IPS DF 6.9 (cell line): ENCODE measurements around the gene REPS1.

Experiments
- DNase-seq: peaks from one replicate; pipeline ENCODE4 v3.0.0-alpha.2; 2013; ENCODE audit warnings: low read depth, low spot score
- H3K27ac ChIP-seq: one replicate; pipeline ENCODE4 v1.5.1; 2013; ENCODE audit warnings: low read length, control low read depth
- H3K27me3 ChIP-seq: 2 replicates; pipeline ENCODE4 v1.6.1; 2013; ENCODE audit warnings: mild to moderate bottlenecking, low read length; ENCODE audit not compliant: control insufficient read depth, insufficient read depth
- H3K36me3 ChIP-seq: 2 replicates; pipeline ENCODE4 v1.6.1; 2013; ENCODE audit warnings: low read length; ENCODE audit not compliant: control insufficient read depth, insufficient read depth
- H3K4me1 ChIP-seq: 2 replicates; pipeline ENCODE4 v1.6.1; 2013; ENCODE audit warnings: low read length; ENCODE audit not compliant: control insufficient read depth, insufficient read depth
- H3K4me3 ChIP-seq: 2 replicates; pipeline ENCODE4 v1.5.1; 2013; ENCODE audit warnings: mild to moderate bottlenecking, low read length
- H3K9me3 ChIP-seq: 2 replicates; pipeline ENCODE4 v1.6.1; 2013; ENCODE audit warnings: low read length, inconsistent platforms; ENCODE audit not compliant: control insufficient read depth, insufficient read depth
- WGBS: extraction: QIAGEN DNeasy Blood & Tissue Kit; methylation state at CpG from one replicate; pipeline ENCODE4 v1.1.7; 2013; ENCODE audit warnings: mixed read lengths, missing lambda C conversion rate; ENCODE audit not compliant: insufficient read length, insufficient coverage; 5-methylcytosine and 5-hydroxymethylcytosine counted together

REPS1 gene

DNA sequence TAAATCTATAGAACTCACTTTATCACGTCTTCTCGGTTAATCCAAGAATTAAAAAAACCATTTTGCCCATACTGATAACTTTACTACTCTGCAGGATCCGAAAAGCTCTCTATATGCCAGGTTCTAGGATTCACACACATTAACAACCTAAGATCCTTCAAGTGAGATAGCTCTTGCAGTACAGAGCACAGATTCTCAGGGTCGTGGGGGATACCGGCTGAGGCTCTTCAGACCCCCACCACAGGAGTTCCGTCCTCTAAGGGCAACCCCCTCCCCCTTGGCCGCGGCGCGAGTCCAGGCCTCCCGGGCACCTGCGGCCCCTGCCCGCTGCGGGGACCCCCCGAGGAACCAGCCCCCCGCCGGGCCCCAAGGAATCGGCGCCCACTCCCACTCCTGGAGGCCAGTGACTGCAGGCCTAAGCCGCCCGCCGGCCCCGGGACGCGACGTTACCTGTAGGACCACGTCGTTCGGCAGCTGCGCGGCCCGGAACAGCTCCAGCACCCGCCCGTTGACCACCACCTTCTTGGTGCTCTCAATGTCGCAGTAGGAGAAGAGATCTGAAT is 892 bp downstream of the REPS1 start:
- Histone ChIP-seq H3K27ac (no peak overlapping the region), H3K4me1 (no peaks in the 10 kb centered on the region), H3K9me3 (no peaks in the 10 kb centered on the region), H3K27me3 (no peaks in the 10 kb centered on the region), H3K4me3 (peak overlapping the region; percentile 94), H3K36me3 (no peaks in the 10 kb centered on the region)
- no CpG with 5 or more reads among the region's 35 CpGs for WGBS
- DNase-seq: no peak

DNA sequence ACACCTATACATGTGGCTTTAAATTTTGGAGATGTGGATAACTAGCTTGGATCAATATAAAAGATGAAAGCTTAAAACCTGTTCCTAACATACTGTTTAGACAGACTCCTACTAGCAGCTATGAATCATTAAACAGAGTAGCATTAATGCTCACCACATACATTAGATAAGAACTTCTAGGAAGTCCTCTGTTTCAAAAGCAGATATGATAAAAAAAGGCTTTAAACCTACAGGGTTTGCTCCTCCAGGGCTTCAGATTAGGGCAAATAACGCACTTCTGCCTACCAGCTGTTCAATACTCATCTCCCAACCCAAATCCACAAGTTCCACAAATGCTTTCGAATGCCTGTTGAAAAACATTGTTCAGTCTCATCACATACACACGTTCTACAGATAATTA is 1.5 kb downstream of the REPS1 start:
- DNase-seq: no peak
- H3K9me3 ChIP-seq: no peaks in the 10 kb centered on the region
- no CpG with 5 or more reads among the region's 3 CpGs for WGBS
- H3K4me3 ChIP-seq: peak overlapping the region; percentile 94; the same call in 1 of the 2 replicates
- no peaks in the 10 kb centered on the region for H3K27me3 ChIP-seq
- no peak overlapping the region for H3K27ac ChIP-seq
- no peaks in the 10 kb centered on the region for H3K36me3 ChIP-seq
- no peaks in the 10 kb centered on the region for H3K4me1 ChIP-seq

DNA sequence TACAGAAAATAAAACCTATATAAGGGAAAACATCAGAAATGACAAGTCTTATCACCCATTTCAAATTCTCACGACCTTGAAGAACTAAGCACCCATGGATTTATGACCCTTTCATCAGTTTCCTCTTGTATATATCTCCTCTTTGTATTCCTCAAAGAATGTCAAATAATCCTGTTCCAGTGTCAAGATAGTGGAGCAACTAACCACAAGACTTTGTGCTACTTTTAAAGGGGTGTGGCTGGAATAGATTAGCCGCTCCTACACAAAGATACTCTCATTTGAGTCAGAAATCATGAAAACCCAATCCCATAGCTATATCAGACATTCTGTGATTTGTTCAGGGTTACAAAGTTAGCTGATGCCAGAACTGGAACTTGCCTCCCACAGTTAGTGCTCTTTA is 6.6 kb downstream of the REPS1 start:
- Histone ChIP-seq H3K4me3 (no peak overlapping the region), H3K9me3 (no peaks in the 10 kb centered on the region), H3K27me3 (no peaks in the 10 kb centered on the region), H3K36me3 (no peaks in the 10 kb centered on the region), H3K27ac (no peak overlapping the region), H3K4me1 (0 out of 2 replicates have a peak, but pooled peaks cover 2% of the 10 kb centered on the region)
- no peak for DNase-seq
- WGBS: no CpG with 5 or more reads among the region's 2 CpGs

DNA sequence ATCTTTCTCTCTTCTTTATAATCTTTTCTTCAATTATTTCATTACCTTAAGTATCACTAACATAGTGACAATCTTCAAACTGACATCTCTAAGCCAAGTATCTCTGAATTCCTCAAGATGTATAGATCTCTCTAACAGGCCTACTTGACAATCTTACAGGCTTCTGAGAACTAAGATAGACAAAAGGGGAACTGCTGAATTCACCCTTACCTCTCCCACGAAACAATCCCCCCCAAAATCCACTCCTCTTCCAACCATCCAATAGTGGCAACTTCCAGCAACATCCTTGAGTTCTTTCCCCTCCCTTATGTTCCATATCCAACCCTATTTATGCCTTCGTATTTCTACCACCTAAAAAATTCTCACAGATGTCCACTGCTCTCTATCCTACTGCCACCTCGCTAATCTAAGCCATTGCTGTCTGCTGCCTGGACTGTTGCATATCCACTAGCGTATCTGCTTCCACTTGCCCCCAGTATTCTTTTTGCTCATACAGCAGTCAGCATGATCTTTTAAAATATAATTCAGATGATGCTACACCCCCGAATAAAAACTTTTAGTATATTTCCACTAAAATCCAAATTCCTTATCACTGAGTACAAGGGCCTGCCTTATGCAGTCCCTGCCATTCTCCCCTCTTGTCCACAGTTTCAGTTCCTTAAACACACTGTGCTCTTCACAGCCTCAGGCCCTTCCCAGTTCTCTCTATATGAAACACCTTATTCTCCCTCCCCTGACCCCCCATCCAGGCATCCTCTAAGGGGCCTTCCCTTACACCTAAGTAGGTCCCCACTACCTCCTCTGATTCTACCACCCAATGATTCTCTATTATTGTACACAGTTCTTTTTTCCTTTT is 8.0 kb downstream of the REPS1 start:
- 100% methylated on average over 2 of the region's 5 CpGs for WGBS
- H3K27ac ChIP-seq: no peak overlapping the region

DNA sequence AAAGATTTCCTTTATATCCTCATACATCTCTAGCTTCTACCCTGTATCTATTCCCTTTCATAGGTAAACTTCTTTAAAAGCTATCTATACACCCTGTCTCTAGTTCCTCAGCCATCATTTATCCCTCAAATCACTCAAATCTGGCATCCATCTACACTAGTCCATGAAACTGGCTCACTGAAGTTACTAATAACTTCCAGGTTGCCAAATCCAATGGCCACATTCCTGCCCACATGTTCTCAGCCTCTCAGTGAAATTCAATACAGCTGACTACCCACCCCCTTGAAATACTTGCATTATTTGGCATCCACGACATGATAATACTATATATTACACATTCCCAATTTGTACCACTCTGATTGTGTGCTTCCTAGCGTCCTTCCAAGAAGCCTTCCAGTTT is 8.7 kb downstream of the REPS1 start:
- Histone ChIP-seq H3K36me3 (no peaks in the 10 kb centered on the region), H3K4me1 (peaks cover 2% of the 10 kb centered on the region; the same call in 1 of the 2 replicates), H3K27me3 (no peaks in the 10 kb centered on the region), H3K9me3 (no peaks in the 10 kb centered on the region), H3K27ac (no peak overlapping the region), H3K4me3 (no peak overlapping the region)
- WGBS: no CpG with 5 or more reads among the region's 2 CpGs
- DNase-seq: no peak

More for the DNA sequence above, 8.0 kb downstream of the REPS1 start:
- Histone ChIP-seq H3K9me3 (no peaks in the 10 kb centered on the region), H3K36me3 (no peaks in the 10 kb centered on the region), H3K27me3 (no peaks in the 10 kb centered on the region), H3K4me1 (0 out of 2 replicates have a peak, but pooled peaks cover 2% of the 10 kb centered on the region), H3K4me3 (no peak overlapping the region)
- DNase-seq: no peak

DNA sequence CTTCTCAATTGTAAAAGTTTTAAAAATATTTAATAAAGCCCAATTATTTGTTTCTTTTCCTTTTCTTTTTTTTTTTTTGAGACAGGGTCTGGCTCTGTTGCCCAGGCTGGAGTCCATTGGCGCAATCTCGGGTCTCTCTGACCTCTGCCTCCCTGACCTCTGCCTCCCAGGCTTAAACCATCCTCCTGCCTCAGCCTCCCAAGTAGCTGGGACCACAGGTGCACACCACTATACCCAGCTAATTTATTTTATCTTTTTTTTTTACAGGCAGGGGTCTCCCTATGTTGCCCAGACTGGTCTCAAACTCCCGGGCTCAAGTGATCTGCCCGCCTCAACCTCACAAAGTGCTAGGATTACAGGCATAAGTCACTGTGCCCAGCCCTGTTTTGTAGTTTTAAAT is 9.8 kb downstream of the REPS1 start:
- Histone ChIP-seq H3K27ac (no peak overlapping the region), H3K36me3 (no peaks in the 10 kb centered on the region), H3K4me1 (peaks cover 2% of the 10 kb centered on the region; the same call in 1 of the 2 replicates), H3K27me3 (no peaks in the 10 kb centered on the region), H3K9me3 (no peaks in the 10 kb centered on the region), H3K4me3 (no peak overlapping the region)
- WGBS: no CpG with 5 or more reads among the region's 4 CpGs
- DNase-seq: no peak

DNA sequence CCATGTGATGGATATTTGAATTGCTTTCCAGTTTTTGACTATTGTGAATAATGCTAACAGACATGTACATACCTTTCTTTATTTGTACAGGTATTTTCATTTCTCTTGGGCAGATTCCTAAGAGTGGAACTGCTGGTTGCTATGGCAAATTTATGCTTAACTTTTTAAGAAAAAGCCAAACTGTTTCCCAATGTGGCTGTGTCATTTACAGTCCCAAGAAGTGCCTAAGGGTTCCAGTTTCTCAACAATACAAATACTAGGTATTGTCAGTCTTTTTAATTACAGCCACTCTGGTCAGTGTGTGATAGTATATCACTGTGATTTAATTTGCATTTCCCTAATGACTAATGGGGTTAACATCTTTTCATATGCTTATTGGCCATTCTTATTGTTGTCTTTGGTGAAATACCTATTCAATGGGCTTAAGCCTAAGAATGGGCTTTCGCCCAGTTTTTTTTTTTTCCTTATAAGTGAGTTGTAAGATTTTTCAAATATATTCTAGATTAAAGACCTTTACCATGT is 10.3 kb downstream of the REPS1 start:
- Histone ChIP-seq H3K9me3 (no peaks in the 10 kb centered on the region), H3K36me3 (no peaks in the 10 kb centered on the region), H3K27me3 (no peaks in the 10 kb centered on the region), H3K4me3 (no peak overlapping the region), H3K4me1 (peaks cover 2% of the 10 kb centered on the region; the same call in 1 of the 2 replicates), H3K27ac (no peak overlapping the region)
- no CpG with 5 or more reads among the region's 1 CpG for WGBS
- no peak for DNase-seq

DNA sequence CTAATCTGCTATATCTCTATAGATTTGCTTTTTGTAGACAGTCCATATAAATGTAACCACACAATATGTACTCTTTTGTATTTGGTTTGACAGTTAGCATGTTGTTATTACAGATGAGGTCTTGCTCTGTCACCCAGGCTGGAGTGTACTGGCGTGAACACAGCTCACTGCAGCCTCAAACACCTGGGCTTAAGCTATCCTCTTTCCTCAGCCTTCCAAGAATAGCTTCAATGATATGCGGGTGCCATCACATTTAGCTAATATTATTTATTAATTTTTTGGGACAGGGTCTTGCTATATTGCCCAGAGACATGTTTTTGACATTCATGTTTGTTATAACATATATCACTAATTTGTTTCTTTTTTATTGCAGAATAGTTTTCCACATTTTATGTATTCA is 10.8 kb downstream of the REPS1 start:
- DNase-seq: no peak
- H3K9me3 ChIP-seq: no peaks in the 10 kb centered on the region
- no peak overlapping the region for H3K4me3 ChIP-seq
- H3K36me3 ChIP-seq: no peaks in the 10 kb centered on the region
- no peaks in the 10 kb centered on the region for H3K27me3 ChIP-seq
- peaks cover 2% of the 10 kb centered on the region; the same call in 1 of the 2 replicates for H3K4me1 ChIP-seq
- WGBS: no CpG with 5 or more reads among the region's 2 CpGs
- H3K27ac ChIP-seq: no peak overlapping the region

DNA sequence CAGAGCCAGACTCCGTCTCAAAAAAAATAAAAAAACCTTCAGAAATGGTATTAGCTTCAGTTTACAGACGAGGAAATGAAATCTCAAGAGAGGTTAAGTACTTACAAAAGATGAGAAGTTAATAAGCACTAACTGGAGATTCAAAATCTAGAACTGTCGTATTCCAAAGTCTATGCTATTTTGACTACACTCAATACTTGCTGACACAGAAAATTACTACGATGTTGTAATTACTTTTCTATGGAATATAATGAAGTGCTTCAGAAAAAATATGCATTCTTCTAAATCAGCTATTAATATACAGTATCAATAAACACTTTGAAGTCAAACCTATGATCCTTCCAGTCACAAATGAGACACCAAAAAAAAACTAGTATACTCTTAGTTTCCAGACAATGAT is 12.2 kb downstream of the REPS1 start:
- no peaks in the 10 kb centered on the region for H3K36me3 ChIP-seq
- no peak overlapping the region for H3K4me3 ChIP-seq
- no peaks in the 10 kb centered on the region for H3K27me3 ChIP-seq
- no CpG with 5 or more reads among the region's 4 CpGs for WGBS
- no peak for DNase-seq
- H3K4me1 ChIP-seq: peaks cover 4% of the 10 kb centered on the region; the same call in 1 of the 2 replicates
- no peaks in the 10 kb centered on the region for H3K9me3 ChIP-seq
- no peak overlapping the region for H3K27ac ChIP-seq

DNA sequence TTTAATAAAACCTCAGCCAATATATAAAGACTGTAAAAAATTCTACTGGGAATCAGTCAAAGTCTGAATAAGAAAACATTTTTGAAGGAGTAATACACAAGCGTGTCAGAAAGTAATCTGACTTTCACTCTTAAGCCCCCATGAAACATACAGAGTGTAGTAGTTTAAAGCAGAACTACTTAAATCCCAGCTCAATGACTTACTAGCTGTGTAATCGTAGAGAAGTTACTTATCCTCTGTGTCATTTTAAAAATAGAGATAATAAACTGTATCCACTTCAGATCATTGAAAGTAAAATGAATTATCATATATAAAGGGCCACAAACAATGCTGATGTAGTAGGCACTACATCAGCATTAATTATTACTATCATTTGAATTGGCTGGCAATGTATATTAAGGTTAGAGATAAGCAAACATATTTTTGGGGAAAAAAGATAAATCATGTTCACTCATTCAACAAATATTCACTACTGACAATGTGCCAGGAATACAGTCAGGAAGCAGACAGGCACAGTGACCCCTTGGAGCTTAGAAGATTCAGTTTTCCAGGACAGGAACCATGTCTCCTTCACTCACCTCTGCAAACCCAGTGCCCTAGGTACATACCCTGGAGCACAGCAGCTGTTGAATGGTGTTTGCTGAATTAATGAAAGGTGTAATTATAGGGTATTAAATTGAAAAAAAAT is 14.4 kb downstream of the REPS1 start:
- no CpG with 5 or more reads among the region's 2 CpGs for WGBS
- Histone ChIP-seq H3K27me3 (no peaks in the 10 kb centered on the region), H3K36me3 (no peaks in the 10 kb centered on the region), H3K9me3 (no peaks in the 10 kb centered on the region), H3K27ac (no peak overlapping the region), H3K4me3 (no peak overlapping the region), H3K4me1 (peaks cover 3% of the 10 kb centered on the region)
- no peak for DNase-seq
